H1 (cell line): ENCODE data around the gene MYD88. TPM values are rescaled to one million over a fixed set of nuclear protein-coding genes. Genes with fewer than 3 reads are reported as not detected.

Experiments
- CHD1 ChIP-seq: IDR thresholded peaks from 2 replicates; pipeline ENCODE4 v1.6.1; 2012; ENCODE audit warnings: low read depth, low read length, improper control_type of control experiment
- EP300 ChIP-seq, 2 experiments: IDR thresholded peaks; 1 replicate in 1 of 2; 2 replicates in 1 of 2; pipeline ENCODE4 v1.6.1; 2011 to 2012; ENCODE audit warnings: low read depth in 2 of 2, low read length in 2 of 2, mild to moderate bottlenecking in 2 of 2, borderline replicate concordance in 1 of 2, inconsistent platforms in 1 of 2, moderate library complexity in 1 of 2
- KDM4A ChIP-seq: IDR thresholded peaks from one replicate; pipeline ENCODE4 v1.7.1; 2012; ENCODE audit warnings: low read depth, mild to moderate bottlenecking, moderate library complexity, low read length, inconsistent platforms; ENCODE audit not compliant: severe bottlenecking
- RAD21 ChIP-seq, 2 experiments: IDR thresholded peaks in 1 of 2; conservative IDR thresholded peaks in 1 of 2; 2 replicates each; pipeline ENCODE4 v1.6.1; 2011; ENCODE audit warnings: low read depth in 2 of 2, low read length in 2 of 2, improper control_type of control experiment in 1 of 2, inconsistent platforms in 1 of 2, mild to moderate bottlenecking in 1 of 2, moderate library complexity in 1 of 2
- SP1 ChIP-seq: IDR thresholded peaks from 2 replicates; pipeline ENCODE4 v1.6.1; 2011; ENCODE audit warnings: low read depth, low read length
- TEAD4 ChIP-seq: IDR thresholded peaks from 2 replicates; pipeline ENCODE4 v1.6.1; 2012; ENCODE audit warnings: low read depth, low read length, inconsistent platforms, mixed read lengths
- polyA plus RNA-seq, 7 experiments: library from polyadenylated mRNA; depleted of rRNA in 3 of 7; stranded (reverse) in 5 of 7; unstranded in 2 of 7; fragments of >200 nt in 5 of 7; fragments of 200-250 nt in 2 of 7; gene quantifications; 1 replicate in 5 of 7; 2 replicates in 1 of 7; 4 replicates in 1 of 7; pipeline versions ENCODE4 v1.2.1 to v1.2.3, GENCODE V29; 2011 to 2013; ENCODE audit warnings: missing spikeins in 2 of 7, mixed read lengths in 2 of 7
- total RNA-seq: library from RNA; stranded (reverse); fragmentation: NEBNext Ultra II Directional; extraction: Animal tissue kit (Norgen Biotek cat#: 25700); gene quantifications from 2 replicates; pipeline ENCODE4 v1.2.1, GENCODE V29; 2021

Gene MYD88
- total and polyA plus RNA-seq, 2 of the 8 experiments (the other 6 are each of a cell fraction or from before 2014, with no cell fraction given): 22.1 to 22.5 TPM

DNA sequence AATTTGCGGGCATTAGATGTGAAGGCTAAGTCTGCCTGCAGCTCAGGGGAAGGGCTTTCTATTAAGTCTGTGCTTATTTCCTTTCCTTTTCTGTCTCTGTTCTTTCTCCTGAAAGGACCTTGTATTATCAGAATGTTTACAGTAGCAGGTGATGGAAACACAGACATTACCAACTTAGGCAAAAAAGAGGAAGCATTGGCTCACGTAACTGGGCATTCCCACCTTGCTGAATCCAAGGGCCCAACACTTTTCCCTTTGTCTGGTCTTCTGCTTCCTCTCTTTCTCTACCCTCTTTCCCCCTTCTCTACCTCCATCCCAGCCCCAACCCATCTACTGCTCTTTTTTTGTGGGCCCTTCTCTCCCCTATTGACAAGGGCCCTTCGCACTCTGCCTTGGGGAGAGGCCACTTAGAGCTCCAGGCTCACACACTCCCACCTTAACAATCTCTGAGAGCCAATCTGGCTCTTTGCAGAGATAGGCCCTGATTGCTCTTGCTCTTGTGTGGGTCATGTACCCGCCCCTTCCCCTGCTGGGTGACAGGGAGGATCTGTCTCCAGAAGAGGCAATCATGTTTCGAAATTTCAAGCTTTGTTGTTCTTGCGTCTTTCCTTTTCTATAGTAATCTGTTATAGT lies 36.5 kb upstream of the MYD88 start (continued):
- TF ChIP-seq RAD21 (IDR thresholded peaks at IDR 0.05 in 1 of 2, conservative IDR thresholded peaks at IDR 0.05 in 1 of 2; ENCODE audit: low read depth in 2 of 2, low read length in 2 of 2) (no peak), KDM4A (no peak), TEAD4 (no peak), EP300 (IDR thresholded peaks at IDR 0.05; ENCODE audit: borderline replicate concordance in 1 of 2, low read depth in 2 of 2, low read length in 2 of 2) (no peak), SP1 (no peak), CHD1 (no peak)
